NCI-H2081 treated with DMSO at 0.1 percent for 48 hours (cell line): Measurements from ENCODE around the gene PDGFD.

Experiments
- DNase-seq: peaks from one replicate; lab custom pipeline; 2025; lab: John Stamatoyannopoulos, UW

The PDGFD gene

GRCh38 chr11:104000798-104001197 is 163.1 kb downstream of the PDGFD start:
- no peak for DNase-seq

- DNase-seq, result no peak
Measured at GRCh38 chr11:103998826-103999508, 165.0 kb downstream of the PDGFD start.

GRCh38 chr11:103997082-103997481 is 166.9 kb downstream of the PDGFD start:
- no peak for DNase-seq

- DNase-seq, result no peak
Measured at GRCh38 chr11:103995896-103996295, 168.1 kb downstream of the PDGFD start.

GRCh38 chr11:103994518-103994917 is 169.4 kb downstream of the PDGFD start:
- DNase-seq, result no peak

- no peak for DNase-seq
Measured at GRCh38 chr11:103994094-103994493, 169.9 kb downstream of the PDGFD start.

GRCh38 chr11:103993507-103993906 is 170.4 kb downstream of the PDGFD start:
- no peak for DNase-seq

- DNase-seq, result no peak
Measured at GRCh38 chr11:103988595-103988969, 175.4 kb downstream of the PDGFD start.

GRCh38 chr11:103987629-103988594 is 176.0 kb downstream of the PDGFD start:
- DNase-seq, result no peak

GRCh38 chr11:103985041-103985440 is 178.9 kb downstream of the PDGFD start:
- no peak for DNase-seq

- no peak for DNase-seq
Measured at GRCh38 chr11:103980108-103980507, 183.8 kb downstream of the PDGFD start.

- DNase-seq, result no peak
Measured at GRCh38 chr11:103978616-103979595, 185.0 kb downstream of the PDGFD start.

- no peak for DNase-seq
Measured at GRCh38 chr11:103972013-103972412, 191.9 kb downstream of the PDGFD start.

GRCh38 chr11:103970701-103971249 is 193.2 kb downstream of the PDGFD start:
- no peak for DNase-seq

GRCh38 chr11:103968685-103969084 is 195.3 kb downstream of the PDGFD start:
- DNase-seq, result no peak

GRCh38 chr11:103967985-103968384 is 196.0 kb downstream of the PDGFD start:
- DNase-seq, result no peak

- no peak for DNase-seq
Measured at GRCh38 chr11:103964390-103964789, 199.6 kb downstream of the PDGFD start.

GRCh38 chr11:103963648-103964047 is 200.3 kb downstream of the PDGFD start:
- no peak for DNase-seq

- no peak for DNase-seq
Measured at GRCh38 chr11:103961010-103961409, 202.9 kb downstream of the PDGFD start.

- no peak for DNase-seq
Measured at GRCh38 chr11:103960108-103960507, 203.8 kb downstream of the PDGFD start.

GRCh38 chr11:103959279-103959942 is 204.5 kb downstream of the PDGFD start:
- no peak for DNase-seq
